GM19328 (cell line): ENCODE data around the gene FMO4.
"Not testable (repeated sequence)": the region's sequence is repeated elsewhere in the genome, so short reads cannot be mapped to it uniquely, and the experiment has no call there.

Experiments
- ATAC-seq: cut with Tn5 transposase; IDR thresholded peaks from one replicate; pipeline ENCODE4 v1.9.1; 2021; ENCODE audit warnings: mild to moderate bottlenecking, moderate library complexity; ENCODE audit not compliant: unreplicated experiment

The FMO4 gene

GRCh38 chr1:171313835-171314320, at the start of gene FMO4:
Gene FMO4 (plus strand): TSS chr1:171314183. CDS start chr1:171319826, 5,643 bp downstream.
- peak; percentile 100 for ATAC-seq

- no peak for ATAC-seq
These were observed 48.3 kb upstream of the FMO4 start for GRCh38 chr1:171265686-171266085.

GRCh38 chr1:171266930-171267329, 47.1 kb upstream of the FMO4 start:
- no peak for ATAC-seq

- ATAC-seq, result no peak
These were observed 46.6 kb upstream of the FMO4 start for GRCh38 chr1:171267391-171267790.

GRCh38 chr1:171270806-171271205, 43.2 kb upstream of the FMO4 start:
- ATAC-seq, result no peak

- ATAC-seq, result no peak
These were observed 36.4 kb upstream of the FMO4 start for GRCh38 chr1:171277534-171277933.

GRCh38 chr1:171279234-171279633, 34.7 kb upstream of the FMO4 start:
- no peak for ATAC-seq

GRCh38 chr1:171279678-171280077, 34.3 kb upstream of the FMO4 start:
- ATAC-seq, result no peak

- ATAC-seq, result no peak
These were observed 33.4 kb upstream of the FMO4 start for GRCh38 chr1:171280599-171280998.

- ATAC-seq, result no peak
These were observed 27.8 kb upstream of the FMO4 start for GRCh38 chr1:171286032-171286705.

- ATAC-seq, result no peak
These were observed 23.4 kb upstream of the FMO4 start for GRCh38 chr1:171290621-171291020.

GRCh38 chr1:171292799-171293198, 21.2 kb upstream of the FMO4 start:
- no peak for ATAC-seq

GRCh38 chr1:171295383-171295782, 18.6 kb upstream of the FMO4 start:
- ATAC-seq, result not testable (repeated sequence)

GRCh38 chr1:171295821-171296220, 18.2 kb upstream of the FMO4 start:
- no peak for ATAC-seq

GRCh38 chr1:171296897-171297296, 17.1 kb upstream of the FMO4 start:
- no peak for ATAC-seq

- ATAC-seq, result no peak
These were observed 15.3 kb upstream of the FMO4 start for GRCh38 chr1:171298696-171299095.

GRCh38 chr1:171299342-171299741, 14.6 kb upstream of the FMO4 start:
- no peak for ATAC-seq

- no peak for ATAC-seq
These were observed 13.6 kb upstream of the FMO4 start for GRCh38 chr1:171300401-171300800.

- ATAC-seq, result no peak
These were observed 3.3 kb upstream of the FMO4 start for GRCh38 chr1:171310661-171311087.

GRCh38 chr1:171311771-171312558, 2.0 kb upstream of the FMO4 start:
- ATAC-seq, result no peak

- peak; percentile 39 for ATAC-seq
These were observed 606 bp upstream of the FMO4 start for GRCh38 chr1:171313319-171313834.

- ATAC-seq, result no peak
These were observed 15.3 kb downstream of the FMO4 start for GRCh38 chr1:171329251-171329650.
